Measurements from ENCODE around the gene FMR1. TPM values are rescaled to one million over a fixed set of nuclear protein-coding genes. Genes with fewer than 3 reads are reported as not detected.

The FMR1 gene
- total and polyA plus RNA-seq, 7 experiments from 2014 or later: 4.5 to 84.2 (median 74.2) TPM

- Mint-ChIP-seq H3K4me3 (peak overlapping the region in 5 of 10 donors; percentile 0 to 7 (median 5)), H3K27ac (no peak overlapping the region), H3K9me3 (peaks cover 0 to 4% (median 0%) of the 10 kb centered on the region in 11 donors), H3K4me1 (peaks cover 0 to 13% (median 4%) of the 10 kb centered on the region in 7 donors), H3K27me3 (peaks cover 0 to 4% (median 0%) of the 10 kb centered on the region in 5 donors), H3K36me3 (no peaks in the 10 kb centered on the region)
- Histone ChIP-seq H3K27ac (ENCODE audit: low read depth, low read length) (no peak overlapping the region), H3K36me3 (ENCODE audit: control insufficient read depth in 2 of 3, insufficient read depth in 3 of 3, low read length in 3 of 3) (no peaks in the 10 kb centered on the region), H3K27me3 (ENCODE audit: control insufficient read depth in 2 of 2, insufficient read depth in 2 of 2, low read length in 2 of 2) (no peaks in the 10 kb centered on the region), H3K4me1 (ENCODE audit: control insufficient read depth in 2 of 2, insufficient read depth in 2 of 2, low read length in 2 of 2) (peaks cover 0 to 8% of the 10 kb centered on the region in 2 donors), H3K9me3 (ENCODE audit: control insufficient read depth in 2 of 3, low read length in 3 of 3) (no peaks in the 10 kb centered on the region), H3K4me3 (ENCODE audit: low read length) (no peak overlapping the region)
- ATAC-seq: no peak
- intact Hi-C loops (cut with micrococcal nuclease): no loop called here
- ChIA-PET POLR2A (no interaction called here), CTCF (no interaction called here)
- no peak for DNase-seq
These were observed 10.1 kb upstream of the FMR1 start for GRCh38 chrX:147901461-147902126.

DNA sequence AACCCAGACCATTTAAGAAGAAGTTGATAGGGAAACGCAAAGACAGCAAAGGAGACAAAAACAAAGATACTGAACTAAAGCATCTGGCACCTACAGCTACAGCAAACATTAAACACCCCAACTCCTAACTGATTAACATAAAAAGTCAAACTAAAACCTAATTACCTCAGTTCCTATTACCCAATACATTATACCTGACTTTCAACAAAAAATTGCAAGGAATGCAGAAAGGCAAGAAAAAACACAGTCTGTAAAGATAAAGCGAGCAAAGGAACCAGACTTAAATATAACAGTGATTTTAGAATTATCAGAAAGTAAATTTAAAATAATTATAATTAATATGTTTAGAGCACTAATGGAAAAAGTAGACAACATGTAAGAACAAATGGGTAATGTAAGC is 9.4 kb upstream of the FMR1 start:
- Mint-ChIP-seq H3K4me1 (peaks cover 0 to 13% (median 4%) of the 10 kb centered on the region in 7 donors), H3K27ac (no peak overlapping the region), H3K9me3 (peaks cover 0 to 4% (median 0%) of the 10 kb centered on the region in 11 donors), H3K27me3 (peaks cover 0 to 4% (median 0%) of the 10 kb centered on the region in 5 donors), H3K4me3 (no peak overlapping the region), H3K36me3 (no peaks in the 10 kb centered on the region)
- H3K4me3 ChIP-seq (ENCODE audit: low read length): no peak overlapping the region
- DNase-seq (no peak), ATAC-seq (no peak)
- intact Hi-C loops (cut with micrococcal nuclease): no loop called here
- H3K27ac ChIP-seq (ENCODE audit: low read depth, low read length): no peak overlapping the region
- peaks cover 0 to 8% of the 10 kb centered on the region in 2 donors for H3K4me1 ChIP-seq (ENCODE audit: control insufficient read depth in 2 of 2, insufficient read depth in 2 of 2, low read length in 2 of 2)
- ChIA-PET CTCF (no interaction called here), POLR2A (no interaction called here)
- H3K27me3 ChIP-seq (ENCODE audit: control insufficient read depth in 2 of 2, insufficient read depth in 2 of 2, low read length in 2 of 2): no peaks in the 10 kb centered on the region
- H3K9me3 ChIP-seq (ENCODE audit: control insufficient read depth in 2 of 3, low read length in 3 of 3): no peaks in the 10 kb centered on the region
- no peaks in the 10 kb centered on the region for H3K36me3 ChIP-seq (ENCODE audit: control insufficient read depth in 2 of 3, insufficient read depth in 3 of 3, low read length in 3 of 3)

- peaks cover 0 to 4% of the 10 kb centered on the region in 2 donors for H3K4me1 ChIP-seq (ENCODE audit: control insufficient read depth in 2 of 2, insufficient read depth in 2 of 2, low read length in 2 of 2)
- ATAC-seq: no peak
- no peaks in the 10 kb centered on the region for H3K27me3 ChIP-seq (ENCODE audit: control insufficient read depth in 2 of 2, insufficient read depth in 2 of 2, low read length in 2 of 2)
- no peak overlapping the region for H3K4me3 ChIP-seq (ENCODE audit: low read length)
- DNase-seq: no peak
- Mint-ChIP-seq H3K4me3 (no peak overlapping the region), H3K36me3 (peaks cover 0 to 3% (median 0%) of the 10 kb centered on the region in 5 donors), H3K9me3 (peaks cover 0 to 4% (median 0%) of the 10 kb centered on the region in 11 donors), H3K4me1 (peaks cover 0 to 13% (median 2%) of the 10 kb centered on the region in 7 donors), H3K27me3 (peaks cover 0 to 4% (median 0%) of the 10 kb centered on the region in 5 donors), H3K27ac (no peak overlapping the region)
- CTCF ChIA-PET: no interaction called here
- intact Hi-C loops (cut with micrococcal nuclease): no loop called here
- peaks cover 0 to 5% (median 0%) of the 10 kb centered on the region in 3 experiments for H3K36me3 ChIP-seq (ENCODE audit: control insufficient read depth in 2 of 3, insufficient read depth in 3 of 3, low read length in 3 of 3)
- no peak overlapping the region for H3K27ac ChIP-seq (ENCODE audit: low read depth, low read length)
- POLR2A ChIA-PET: no interaction called here
- no peaks in the 10 kb centered on the region for H3K9me3 ChIP-seq (ENCODE audit: control insufficient read depth in 2 of 3, low read length in 3 of 3)
These were observed 3.6 kb upstream of the FMR1 start for GRCh38 chrX:147908106-147908505.

DNA sequence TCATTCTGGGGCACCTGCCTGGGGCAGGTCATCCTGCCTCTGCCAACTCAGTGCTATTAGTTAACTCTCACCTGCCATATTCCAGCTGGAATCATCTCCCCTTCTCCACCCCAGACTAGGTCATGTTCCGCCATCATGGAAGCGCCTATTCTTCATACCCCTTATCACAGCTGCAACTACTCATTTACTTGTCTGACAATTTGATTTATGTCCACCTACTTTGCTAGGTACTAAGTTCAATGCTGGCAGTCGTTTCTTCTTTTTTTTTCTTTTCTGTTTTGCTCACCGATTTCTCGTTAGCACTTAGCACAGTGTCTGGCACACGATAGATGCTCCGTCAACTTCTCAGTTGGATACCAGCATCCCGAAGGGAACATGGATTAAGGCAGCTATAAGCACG is 1.1 kb upstream of the FMR1 start:
- Mint-ChIP-seq H3K9me3 (peaks cover 0 to 1% (median 0%) of the 10 kb centered on the region in 11 donors), H3K27ac (peak overlapping the region in 6 of 9 donors; percentile 4 to 93 (median 56)), H3K4me3 (peak overlapping the region in 8 of 10 donors; percentile 5 to 95 (median 85)), H3K27me3 (peaks cover 0 to 2% (median 0%) of the 10 kb centered on the region in 5 donors), H3K36me3 (peaks cover 0 to 3% (median 0%) of the 10 kb centered on the region in 5 donors), H3K4me1 (peaks cover 5 to 35% (median 26%) of the 10 kb centered on the region in 7 donors)
- ChIA-PET CTCF (no interaction called here), POLR2A (interaction anchor here (0.8 kb wide), 1 partner anchor 1595 kb away, joined by 3 read pairs; no protein-coding TSS in a partner anchor)
- intact Hi-C loops (cut with micrococcal nuclease): loop anchor here (1.0 to 10.0 kb wide), 7 partner anchors 146 to 1724 kb away; partner anchors contain the start of genes IDS (in 2 of the 2), EOLA1 (in 1 of the 2) and TMEM185A (in 1 of the 2)
- H3K4me3 ChIP-seq (ENCODE audit: low read length): no peak overlapping the region
- H3K9me3 ChIP-seq (ENCODE audit: control insufficient read depth in 2 of 3, low read length in 3 of 3): no peaks in the 10 kb centered on the region
- H3K4me1 ChIP-seq (ENCODE audit: control insufficient read depth in 2 of 2, insufficient read depth in 2 of 2, low read length in 2 of 2): peaks cover 0 to 27% of the 10 kb centered on the region in 2 donors
- peaks cover 0 to 5% (median 0%) of the 10 kb centered on the region in 3 experiments for H3K36me3 ChIP-seq (ENCODE audit: control insufficient read depth in 2 of 3, insufficient read depth in 3 of 3, low read length in 3 of 3)
- H3K27ac ChIP-seq (ENCODE audit: low read depth, low read length): peak overlapping the region; percentile 78
- ATAC-seq (no peak), DNase-seq (no peak)
- no peaks in the 10 kb centered on the region for H3K27me3 ChIP-seq (ENCODE audit: control insufficient read depth in 2 of 2, insufficient read depth in 2 of 2, low read length in 2 of 2)

GRCh38 chrX:147912093-147912801 is 528 bp downstream of the FMR1 start:
- Histone ChIP-seq H3K4me3 (ENCODE audit: low read length) (peak overlapping the region; percentile 70), H3K27me3 (ENCODE audit: control insufficient read depth in 2 of 2, insufficient read depth in 2 of 2, low read length in 2 of 2) (no peaks in the 10 kb centered on the region), H3K4me1 (ENCODE audit: control insufficient read depth in 2 of 2, insufficient read depth in 2 of 2, low read length in 2 of 2) (peaks cover 2 to 43% of the 10 kb centered on the region in 2 donors), H3K27ac (ENCODE audit: low read depth, low read length) (peak overlapping the region; percentile 93), H3K9me3 (ENCODE audit: control insufficient read depth in 2 of 3, low read length in 3 of 3) (no peaks in the 10 kb centered on the region), H3K36me3 (ENCODE audit: control insufficient read depth in 2 of 3, insufficient read depth in 3 of 3, low read length in 3 of 3) (peaks cover 0 to 5% (median 0%) of the 10 kb centered on the region in 3 experiments)
- peaks cover 8 to 52% (median 43%) of the 10 kb centered on the region in 7 donors for H3K4me1 Mint-ChIP-seq
- ATAC-seq: no peak
- H3K9me3 Mint-ChIP-seq: peaks cover 0 to 1% (median 0%) of the 10 kb centered on the region in 11 donors
- ChIA-PET POLR2A (interaction anchor here (1.1 to 1.4 kb wide), 2 partner anchors 9 to 16 kb away, joined by 3 read pairs; no protein-coding TSS in a partner anchor), CTCF (no interaction called here)
- H3K36me3 Mint-ChIP-seq: peaks cover 0 to 3% (median 0%) of the 10 kb centered on the region in 5 donors
- intact Hi-C loops (cut with micrococcal nuclease): loop anchor here (5.0 to 10.0 kb wide), 5 partner anchors 147 to 1723 kb away; partner anchors contain the start of genes EOLA1 (in 1 of the 2), IDS (in 1 of the 2) and TMEM185A (in 1 of the 2)
- peak overlapping the region; percentile 87 to 98 (median 96) for H3K4me3 Mint-ChIP-seq
- H3K27me3 Mint-ChIP-seq: peaks cover 0 to 2% (median 0%) of the 10 kb centered on the region in 5 donors
- DNase-seq: peak in 7 of 9 donors; percentile 23 to 39 (median 31)
- peak overlapping the region; percentile 87 to 97 (median 93) for H3K27ac Mint-ChIP-seq

GRCh38 chrX:147913570-147913969 is 1.9 kb downstream of the FMR1 start:
- ChIA-PET CTCF (no interaction called here), POLR2A (interaction anchor here (1.1 kb wide), 1 partner anchor 17 kb away, joined by 3 read pairs; no protein-coding TSS in a partner anchor)
- Histone ChIP-seq H3K4me3 (ENCODE audit: low read length) (peak overlapping the region; percentile 28), H3K27me3 (ENCODE audit: control insufficient read depth in 2 of 2, insufficient read depth in 2 of 2, low read length in 2 of 2) (no peaks in the 10 kb centered on the region), H3K9me3 (ENCODE audit: control insufficient read depth in 2 of 3, low read length in 3 of 3) (no peaks in the 10 kb centered on the region), H3K36me3 (ENCODE audit: control insufficient read depth in 2 of 3, insufficient read depth in 3 of 3, low read length in 3 of 3) (peaks cover 0 to 5% (median 0%) of the 10 kb centered on the region in 3 experiments), H3K27ac (ENCODE audit: low read depth, low read length) (peak overlapping the region; percentile 93), H3K4me1 (ENCODE audit: control insufficient read depth in 2 of 2, insufficient read depth in 2 of 2, low read length in 2 of 2) (peaks cover 15 to 52% of the 10 kb centered on the region in 2 donors)
- no peak for DNase-seq
- peaks cover 0 to 1% (median 0%) of the 10 kb centered on the region in 11 donors for H3K9me3 Mint-ChIP-seq
- intact Hi-C loops (cut with micrococcal nuclease): loop anchor here (5.0 to 10.0 kb wide), 5 partner anchors 149 to 1721 kb away; partner anchors contain the start of genes EOLA1 (in 1 of the 2), IDS (in 1 of the 2) and TMEM185A (in 1 of the 2)
- H3K27me3 Mint-ChIP-seq: no peaks in the 10 kb centered on the region
- peak overlapping the region in 9 of 10 donors; percentile 87 to 98 (median 97) for H3K4me3 Mint-ChIP-seq
- H3K36me3 Mint-ChIP-seq: peaks cover 0 to 5% (median 0%) of the 10 kb centered on the region in 5 donors
- no peak for ATAC-seq
- peak overlapping the region in 6 of 9 donors; percentile 23 to 97 (median 63) for H3K27ac Mint-ChIP-seq
- H3K4me1 Mint-ChIP-seq: peaks cover 16 to 65% (median 53%) of the 10 kb centered on the region in 7 donors
